ENCODE measurements around the gene CDK8. TPM values are rescaled to one million over a fixed set of nuclear protein-coding genes. Genes with fewer than 3 reads are reported as not detected.

The CDK8 gene
- total and polyA plus RNA-seq, 9 of the 15 experiments (the other 6 are each of a cell fraction or from before 2014, with no cell fraction given): 11.3 to 33.7 (median 20.3) TPM

- H4K20me1 ChIP-seq (replicated peaks; ENCODE audit: control insufficient read depth, insufficient read depth, low read length): no peaks in the 10 kb centered on the region; the same call in 1 of the 2 replicates
- no peak for ATAC-seq
- in situ Hi-C loops (cut with MboI) (no loop called here), intact Hi-C loops (cut with micrococcal nuclease) (no loop called here)
- CTCF ChIA-PET (ENCODE audit: low intra/inter-chr PET ratio): no interaction called here
- no TSS peak for BruUV-seq (replicated peaks)
- POLR2A ChIA-PET: no interaction called here
- no peak for FAIRE-seq
- H3K9ac ChIP-seq (ENCODE audit: insufficient read depth in 1 of 2, low read depth in 2 of 2, low read length in 2 of 2): no peak overlapping the region
- H3K4me2 ChIP-seq (ENCODE audit: insufficient read depth, low read length): no peak overlapping the region
- no peaks in the 10 kb centered on the region for H3K9me3 ChIP-seq (replicated peaks; ENCODE audit: control insufficient read depth, insufficient read depth, low read depth, low read length)
- peaks cover 15% of the 10 kb centered on the region for H3K79me2 ChIP-seq (ENCODE audit: control insufficient read depth, insufficient read depth, low read length)
- no peak for DNase-seq (ENCODE audit: extremely low read depth in 1 of 4, low spot score in 3 of 4)
- H3K27ac ChIP-seq (ENCODE audit: extremely low read depth, low read depth, low read length): no peak overlapping the region
- no peaks in the 10 kb centered on the region for H3K36me3 ChIP-seq (ENCODE audit: control insufficient read depth, insufficient read depth, low read length)
- H3K4me1 ChIP-seq (replicated peaks in 1 of 2; ENCODE audit: control insufficient read depth in 2 of 2, insufficient read depth in 2 of 2, low read length in 2 of 2): no peaks in the 10 kb centered on the region; a peak in 1 of 5 replicates
- H3K27me3 ChIP-seq (ENCODE audit: control insufficient read depth in 2 of 2, insufficient read depth in 2 of 2, low read length in 2 of 2): no peaks in the 10 kb centered on the region
- H3K9me1 ChIP-seq (ENCODE audit: control insufficient read depth, insufficient read depth, low read length): no peaks in the 10 kb centered on the region
- no peak overlapping the region for H3K4me3 ChIP-seq
- H2AFZ ChIP-seq (ENCODE audit: low read depth, low read length): no peak overlapping the region
- TF ChIP-seq ETV1 (tag; conservative IDR thresholded peaks at IDR 0.05; ENCODE audit: low read depth): no peak
- TF ChIP-seq RBM25 (IDR thresholded peaks at IDR 0.05; ENCODE audit: low read depth, low read length, severe bottlenecking): peak; percentile 69
Measured at GRCh38 chr13:26308250-26308649, 54.3 kb downstream of the CDK8 start.

- H4K20me1 ChIP-seq (replicated peaks; ENCODE audit: control insufficient read depth, insufficient read depth, low read length): no peaks in the 10 kb centered on the region; the same call in 1 of the 2 replicates
- no peak for DNase-seq (ENCODE audit: extremely low read depth in 1 of 4, low spot score in 3 of 4)
- BruUV-seq (replicated peaks): no TSS peak
- no peaks in the 10 kb centered on the region for H3K27me3 ChIP-seq (ENCODE audit: control insufficient read depth in 2 of 2, insufficient read depth in 2 of 2, low read length in 2 of 2)
- intact Hi-C loops (cut with micrococcal nuclease): no loop called here
- H3K4me2 ChIP-seq (ENCODE audit: insufficient read depth, low read length): no peak overlapping the region
- ATAC-seq: no peak
- peak; percentile 56 for TF ChIP-seq MAFG (tag; conservative IDR thresholded peaks at IDR 0.05)
- TF ChIP-seq ZNF274 (IDR thresholded peaks at IDR 0.05; ENCODE audit: borderline replicate concordance, low read depth, low read length): no peak
- peak; percentile 24; the same call in 1 of the 2 replicates for TF ChIP-seq MAFF (IDR thresholded peaks at IDR 0.05; ENCODE audit: low read length)
- peak; percentile 74 for TF ChIP-seq C11orf30 (IDR thresholded peaks at IDR 0.05; ENCODE audit: low read depth)
- TF ChIP-seq ZNF316 (IDR thresholded peaks at IDR 0.05): peak; percentile 82
- TF ChIP-seq MAX (CRISPR knock-in tag; IDR thresholded peaks at IDR 0.05): no peak
- no peak overlapping the region for H3K9ac ChIP-seq (ENCODE audit: insufficient read depth in 1 of 2, low read depth in 2 of 2, low read length in 2 of 2)
- no peaks in the 10 kb centered on the region; a peak in 1 of 5 replicates for H3K4me1 ChIP-seq (replicated peaks in 1 of 2; ENCODE audit: control insufficient read depth in 2 of 2, insufficient read depth in 2 of 2, low read length in 2 of 2)
- H2AFZ ChIP-seq (ENCODE audit: low read depth, low read length): no peak overlapping the region
- FAIRE-seq: no peak
- no peaks in the 10 kb centered on the region for H3K9me3 ChIP-seq (replicated peaks; ENCODE audit: control insufficient read depth, insufficient read depth, low read depth, low read length)
- H3K79me2 ChIP-seq (ENCODE audit: control insufficient read depth, insufficient read depth, low read length): peaks cover 18% of the 10 kb centered on the region
- H3K9me1 ChIP-seq (ENCODE audit: control insufficient read depth, insufficient read depth, low read length): no peaks in the 10 kb centered on the region
- no peak overlapping the region for H3K4me3 ChIP-seq
- ChIA-PET CTCF (ENCODE audit: low intra/inter-chr PET ratio) (no interaction called here), POLR2A (no interaction called here)
- no peak overlapping the region for H3K27ac ChIP-seq (ENCODE audit: extremely low read depth, low read depth, low read length)
- WGBS (ENCODE audit: insufficient coverage, low coverage, missing lambda C conversion rate): 69% methylated on average over 2 of the region's 6 CpGs
- no peaks in the 10 kb centered on the region for H3K36me3 ChIP-seq (ENCODE audit: control insufficient read depth, insufficient read depth, low read length)
- in situ Hi-C loops (cut with MboI): no loop called here
Measured at GRCh38 chr13:26308836-26309235, 54.9 kb downstream of the CDK8 start.

All from K562 (cell line).